SK-N-DZ (cell line): ENCODE measurements around the gene SERPINB6.
A peak's percentile ranks its signal among the peaks of the same experiment; 100 is the strongest.
"Not testable (repeated sequence)": the region's sequence is repeated elsewhere in the genome, so short reads cannot be mapped to it uniquely, and the experiment has no call there.

Experiments used
- DNase-seq: peaks from one replicate; pipeline ENCODE4 v3.0.0-alpha.2; 2015; ENCODE audit warnings: low spot score

SERPINB6 gene

DNA sequence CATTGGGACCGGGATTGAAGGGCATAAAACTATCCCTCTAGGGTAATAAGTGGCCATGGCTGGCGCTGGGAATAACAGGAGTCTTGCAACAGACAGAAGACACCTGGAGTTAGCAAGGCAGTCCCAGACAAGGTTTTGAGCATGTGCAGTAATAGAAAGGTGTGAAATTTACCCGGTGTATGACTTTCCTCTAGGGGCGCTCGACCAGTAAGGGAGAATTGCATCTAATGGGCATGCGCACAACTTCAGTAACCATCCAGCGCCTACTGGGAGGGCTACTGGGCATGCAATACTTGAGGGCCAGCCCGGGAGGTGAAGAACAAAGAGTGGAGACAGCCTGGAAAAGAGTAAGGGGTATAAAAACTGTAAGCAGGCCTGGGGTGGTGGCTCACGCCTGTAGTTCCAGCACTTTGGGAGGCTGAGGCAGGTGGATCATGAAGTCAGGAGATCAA lies 32.7 kb downstream of the SERPINB6 start:
- no peak for DNase-seq

DNA sequence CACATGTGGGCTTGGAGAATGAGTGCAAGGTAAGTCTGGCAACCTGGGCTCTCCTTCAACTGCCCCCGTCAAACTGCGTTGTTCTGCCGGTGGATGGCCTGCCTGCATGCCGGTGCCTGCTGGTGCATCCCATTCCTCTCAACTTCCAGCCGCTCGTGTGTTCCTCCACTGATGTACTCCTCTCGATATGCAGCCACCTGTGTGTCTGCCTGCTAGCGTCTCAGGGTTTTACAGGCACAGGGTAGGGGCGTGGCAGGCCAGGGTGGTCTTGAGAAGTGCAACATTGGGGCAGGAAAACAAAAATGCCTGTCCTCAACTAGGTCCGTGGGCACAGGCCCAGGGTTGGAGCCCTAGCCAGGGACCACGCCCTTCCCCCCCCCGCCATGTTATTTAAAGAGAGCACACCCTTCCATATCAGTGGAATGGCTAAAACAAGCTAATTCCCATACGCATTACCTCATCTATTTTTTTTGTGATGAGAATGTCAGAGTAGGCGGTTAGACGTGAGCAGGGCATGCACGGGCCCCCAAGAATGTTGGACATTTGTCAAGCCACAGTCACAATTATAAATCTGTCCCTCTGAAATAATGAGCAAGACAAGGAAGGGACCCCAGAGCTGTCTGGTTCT lies 33.2 kb downstream of the SERPINB6 start:
- DNase-seq: no peak

GRCh38 chr6:2937627-2938003 lies 33.8 kb downstream of the SERPINB6 start:
- no peak for DNase-seq

DNA sequence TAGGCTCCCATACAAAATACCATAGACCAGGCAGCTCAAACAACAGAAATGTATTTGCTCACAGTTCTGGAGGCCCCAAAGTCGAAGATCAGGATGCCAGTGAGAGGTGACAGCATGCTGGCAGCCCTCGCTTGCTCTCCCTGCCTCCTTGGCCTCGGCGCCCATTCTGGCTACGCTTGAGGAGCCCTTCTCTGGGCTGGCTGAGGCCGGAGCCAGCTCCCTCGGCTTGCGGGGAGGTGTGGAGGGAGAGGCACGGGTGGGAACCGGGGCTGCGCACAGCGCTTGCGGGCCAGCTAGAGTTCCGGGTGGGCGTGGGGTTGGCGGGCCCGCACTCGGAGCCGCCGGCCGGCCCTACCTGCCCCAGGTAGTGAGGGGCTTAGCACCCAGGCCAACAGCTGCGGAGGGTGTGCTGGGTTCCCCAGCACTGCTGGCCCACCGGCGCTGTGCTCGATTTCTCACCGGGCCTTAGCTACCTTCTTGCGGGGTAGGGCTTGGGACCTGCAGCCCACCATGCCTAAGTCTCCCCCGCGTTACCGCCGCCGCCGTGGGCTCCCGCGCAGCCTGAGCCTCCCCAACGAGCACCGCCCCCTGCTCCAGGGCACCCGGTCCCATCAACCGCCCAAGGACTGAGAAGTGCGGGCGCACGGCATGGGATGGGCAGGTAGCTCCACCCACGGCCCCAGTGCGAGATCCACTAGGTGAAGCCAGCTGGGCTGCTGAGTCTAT lies 35.6 kb downstream of the SERPINB6 start:
- DNase-seq: no peak

DNA sequence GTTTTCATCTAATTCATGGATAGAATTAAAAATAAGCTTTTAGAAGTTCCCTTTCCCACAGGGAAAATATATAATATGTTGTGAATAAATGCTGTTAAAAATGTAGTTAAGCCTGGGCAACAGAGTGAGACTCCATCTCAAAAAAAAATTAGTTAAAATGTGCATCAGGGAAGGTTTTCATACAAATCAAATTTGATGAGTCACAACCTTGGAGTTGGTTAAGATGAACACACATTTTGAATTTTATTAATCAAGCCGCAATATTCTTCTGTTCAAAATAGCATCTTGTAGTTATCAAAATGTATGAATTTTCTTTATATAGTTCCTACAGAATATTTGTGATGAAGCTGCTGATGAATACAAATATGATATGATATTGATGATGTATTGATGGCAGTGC lies 37.3 kb downstream of the SERPINB6 start:
- no peak for DNase-seq

DNA sequence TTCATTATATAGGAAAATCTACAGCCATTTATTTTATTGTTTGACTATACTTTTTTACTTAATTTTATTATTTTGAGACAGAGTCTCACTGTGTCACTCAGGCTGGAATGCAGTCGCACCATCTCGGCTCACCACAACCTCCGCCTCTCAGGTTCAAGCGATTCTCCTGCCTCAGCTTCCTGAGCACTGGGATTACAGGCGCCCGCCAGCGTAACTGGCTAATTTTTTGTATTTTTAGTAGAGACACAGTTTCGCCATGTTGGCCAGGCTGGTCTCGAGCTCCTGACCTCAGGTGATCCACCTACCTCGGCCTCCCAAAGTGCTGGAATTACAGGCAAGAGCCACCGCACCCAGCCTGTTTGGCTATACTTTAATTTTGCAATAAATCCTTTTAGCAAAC lies 38.5 kb downstream of the SERPINB6 start:
- not testable (repeated sequence) for DNase-seq

DNA sequence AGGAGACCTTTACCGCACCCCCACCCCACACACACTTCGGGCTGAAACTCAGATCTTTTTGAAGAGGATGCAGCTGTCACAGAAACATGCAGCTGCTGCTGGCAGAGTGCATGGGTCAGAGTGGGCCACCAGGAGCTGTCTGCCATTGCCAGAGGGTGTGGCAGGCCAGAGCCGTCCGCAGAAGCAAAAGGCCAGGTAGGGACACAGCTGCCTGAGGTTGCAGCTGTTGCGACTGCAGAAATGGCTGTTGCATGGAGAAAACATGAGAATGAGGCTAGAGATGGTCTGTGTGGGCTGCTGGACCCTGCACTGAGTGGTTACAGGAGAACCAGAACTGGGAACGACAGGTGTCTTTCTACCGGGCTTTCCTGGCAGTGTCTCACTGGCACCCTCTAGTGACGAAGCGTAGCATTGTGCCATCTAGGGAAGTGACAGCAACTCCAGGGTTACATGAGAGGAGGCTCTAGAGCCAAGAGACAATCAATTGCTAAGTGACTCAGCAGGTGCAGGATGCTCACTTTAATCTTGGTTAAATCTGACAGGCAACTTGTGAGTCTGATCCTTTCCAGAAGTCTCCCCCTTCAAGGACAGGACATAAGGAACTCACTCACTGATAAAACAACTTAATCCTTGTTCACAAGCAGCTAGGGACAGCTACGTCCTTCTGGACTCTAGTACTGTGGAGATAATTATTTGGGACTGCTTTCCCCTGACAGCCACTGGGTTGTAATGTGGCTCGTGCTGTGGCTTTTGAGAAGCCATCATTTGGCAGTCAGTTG lies 39.2 kb downstream of the SERPINB6 start:
- peak; percentile 99 for DNase-seq

- DNase-seq: no peak
Observed at GRCh38 chr6:2931055-2931454, 40.3 kb downstream of the SERPINB6 start.

GRCh38 chr6:2927931-2928330 lies 43.4 kb downstream of the SERPINB6 start:
- DNase-seq: not testable (repeated sequence)

GRCh38 chr6:2925842-2926747 lies 45.3 kb downstream of the SERPINB6 start:
- DNase-seq: peak; percentile 61

DNA sequence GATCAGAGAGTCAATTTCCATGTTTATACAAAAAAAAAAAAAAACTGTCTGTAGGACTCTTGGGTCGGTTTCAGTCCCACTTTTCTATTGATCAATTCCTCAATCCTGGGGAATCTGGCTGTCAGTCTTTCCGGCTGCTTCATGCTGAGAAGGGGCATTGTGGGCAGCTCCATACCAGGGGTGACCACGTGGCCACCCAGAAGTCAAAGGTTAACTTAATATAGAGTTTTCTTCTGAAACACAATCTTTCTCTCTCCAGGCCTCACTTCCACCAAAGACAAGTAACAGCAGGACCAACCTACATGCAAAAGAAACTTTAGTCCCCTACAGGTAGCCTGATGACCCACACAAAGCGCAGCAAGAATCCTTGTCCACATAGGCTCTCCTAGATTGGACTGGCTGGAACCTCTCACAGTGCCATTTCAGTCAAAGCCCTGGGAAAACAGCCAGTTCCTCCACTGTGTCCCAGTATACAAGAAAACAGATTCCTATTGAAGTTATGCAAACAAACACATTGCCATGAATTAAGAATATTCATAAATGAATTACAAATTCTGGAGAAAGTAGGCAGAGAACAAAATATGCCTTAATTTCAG lies 49.7 kb downstream of the SERPINB6 start:
- DNase-seq: no peak

- no peak for DNase-seq
Observed at GRCh38 chr6:2920671-2921112, 50.7 kb downstream of the SERPINB6 start.

GRCh38 chr6:2919886-2920285 lies 51.5 kb downstream of the SERPINB6 start:
- no peak for DNase-seq

DNA sequence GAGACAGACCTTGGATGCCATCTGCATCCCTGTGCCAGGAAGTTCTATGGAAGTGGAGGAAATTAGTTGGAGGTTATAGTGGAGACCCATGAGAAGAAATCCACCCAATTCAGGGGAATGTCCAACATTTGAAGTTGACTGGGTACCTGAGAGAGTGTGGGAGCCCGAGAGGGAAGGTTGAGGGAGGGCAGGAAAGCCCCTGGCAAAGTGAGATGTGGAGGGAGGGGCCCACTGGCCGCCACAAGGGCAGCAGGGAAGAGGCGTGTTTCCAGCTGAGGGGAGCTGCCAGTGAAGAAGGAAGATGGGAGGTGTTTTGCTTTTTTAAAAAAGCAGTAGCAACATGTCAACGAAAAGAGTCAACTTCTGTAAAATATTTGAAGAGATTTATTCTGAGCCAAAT lies 52.0 kb downstream of the SERPINB6 start:
- DNase-seq: no peak

GRCh38 chr6:2918936-2919335 lies 52.4 kb downstream of the SERPINB6 start:
- DNase-seq: no peak

GRCh38 chr6:2917801-2918445 lies 53.4 kb downstream of the SERPINB6 start:
- no peak for DNase-seq

DNA sequence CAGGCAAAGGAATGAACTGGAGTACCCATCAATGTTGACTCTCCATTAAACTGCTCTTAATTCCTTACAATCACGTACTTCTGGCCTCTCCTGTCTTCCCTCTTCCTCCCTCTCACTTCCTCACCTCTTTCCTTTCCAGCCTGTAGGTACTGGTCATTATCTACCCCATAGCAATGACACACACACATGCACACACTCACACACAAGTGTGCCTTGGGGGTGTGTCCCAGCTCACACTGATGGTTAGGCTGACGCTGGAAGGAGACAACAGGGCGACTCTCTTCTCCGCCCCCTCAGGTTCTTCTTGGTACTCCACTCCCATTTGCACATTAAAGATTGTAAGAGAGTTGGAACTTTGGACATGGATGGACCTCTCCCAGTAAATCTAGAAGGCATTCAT lies 54.3 kb downstream of the SERPINB6 start:
- DNase-seq: no peak

DNA sequence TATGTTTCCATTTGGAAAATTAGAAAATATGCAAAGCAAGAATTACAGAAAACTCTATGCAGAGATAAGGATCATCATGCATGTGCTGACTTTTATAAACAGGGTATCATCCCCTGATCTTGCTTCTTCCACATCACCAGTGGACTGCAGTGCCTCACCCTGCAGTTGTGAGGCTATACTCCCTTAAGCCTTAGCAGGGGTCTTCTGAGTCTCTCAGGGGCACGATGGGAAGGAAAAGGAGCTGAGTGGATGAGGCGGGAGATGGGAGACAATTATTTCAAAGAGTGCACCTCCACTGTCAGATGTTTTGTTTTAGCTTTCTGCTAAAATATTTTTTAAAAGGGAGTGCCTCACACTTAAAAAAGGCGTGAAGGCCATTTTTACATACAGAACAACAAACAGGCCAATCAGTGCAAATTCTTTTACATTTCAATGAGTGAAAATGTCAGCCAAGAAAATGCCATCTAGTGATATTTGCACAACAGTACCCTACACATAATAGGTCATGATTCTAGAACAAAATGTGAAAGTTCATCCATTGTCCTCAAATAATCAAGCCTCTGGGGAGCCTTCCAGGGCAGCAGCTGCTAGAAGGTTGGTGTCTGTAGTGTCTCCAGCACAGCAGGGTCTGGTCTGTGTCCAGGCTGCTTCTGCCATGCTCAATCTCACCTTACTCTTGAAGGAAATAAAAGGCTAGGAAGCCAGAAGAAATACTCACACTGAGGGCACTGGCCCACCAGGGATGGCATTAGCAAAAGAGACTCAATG lies 55.0 kb downstream of the SERPINB6 start:
- peak; percentile 37 for DNase-seq

DNA sequence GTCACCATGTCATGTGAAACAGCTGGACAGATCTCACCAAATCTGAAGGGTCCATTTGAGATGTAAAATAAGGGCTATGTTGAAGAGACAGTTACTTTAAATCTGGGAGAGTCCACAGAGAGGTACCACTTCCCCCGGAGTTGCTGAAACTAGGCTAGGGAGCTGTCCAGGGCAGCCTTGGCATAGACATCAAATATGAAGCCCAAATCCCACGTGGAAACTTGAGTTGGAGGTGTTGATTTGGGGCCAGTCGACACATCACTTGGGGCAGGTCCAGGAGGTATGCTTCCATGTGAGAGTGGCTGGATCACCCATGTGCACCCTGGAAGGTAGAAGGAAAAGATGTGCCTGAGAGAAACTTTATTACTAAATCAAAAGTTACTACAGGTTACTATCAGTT lies 56.2 kb downstream of the SERPINB6 start:
- no peak for DNase-seq

- DNase-seq: no peak
Observed at GRCh38 chr6:2914318-2914660, 57.1 kb downstream of the SERPINB6 start.
